ENCODE measurements around the gene TRIM66.

GRCh38 chr11:8681837-8682302, 595 bp downstream of the TRIM66 start:
- TF ChIP-seq, protein P1, sequence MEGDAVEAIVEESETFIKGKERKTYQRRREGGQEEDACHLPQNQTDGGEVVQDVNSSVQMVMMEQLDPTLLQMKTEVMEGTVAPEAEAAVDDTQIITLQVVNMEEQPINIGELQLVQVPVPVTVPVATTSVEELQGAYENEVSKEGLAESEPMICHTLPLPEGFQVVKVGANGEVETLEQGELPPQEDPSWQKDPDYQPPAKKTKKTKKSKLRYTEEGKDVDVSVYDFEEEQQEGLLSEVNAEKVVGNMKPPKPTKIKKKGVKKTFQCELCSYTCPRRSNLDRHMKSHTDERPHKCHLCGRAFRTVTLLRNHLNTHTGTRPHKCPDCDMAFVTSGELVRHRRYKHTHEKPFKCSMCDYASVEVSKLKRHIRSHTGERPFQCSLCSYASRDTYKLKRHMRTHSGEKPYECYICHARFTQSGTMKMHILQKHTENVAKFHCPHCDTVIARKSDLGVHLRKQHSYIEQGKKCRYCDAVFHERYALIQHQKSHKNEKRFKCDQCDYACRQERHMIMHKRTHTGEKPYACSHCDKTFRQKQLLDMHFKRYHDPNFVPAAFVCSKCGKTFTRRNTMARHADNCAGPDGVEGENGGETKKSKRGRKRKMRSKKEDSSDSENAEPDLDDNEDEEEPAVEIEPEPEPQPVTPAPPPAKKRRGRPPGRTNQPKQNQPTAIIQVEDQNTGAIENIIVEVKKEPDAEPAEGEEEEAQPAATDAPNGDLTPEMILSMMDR (conservative IDR thresholded peaks at IDR 0.05; ENCODE audit: low read depth in 2 of 2): no peak
- TF ChIP-seq EZH2 (IDR thresholded peaks at IDR 0.05; ENCODE audit: low read depth, unreplicated experiment): no peak
